Right ventricle myocardium superior (tissue), 1 donor: ENCODE results near the gene NR1H4. TPM values are rescaled to one million over a fixed set of nuclear protein-coding genes. Genes with fewer than 3 reads are reported as not detected.
"Not testable (repeated sequence)": the region's sequence is repeated elsewhere in the genome, so short reads cannot be mapped to it uniquely, and the experiment has no call there.

Source experiments
- ATAC-seq: fragments of 200-7000 bp; cut with Tn5 transposase; one replicate; pipeline ENCODE4 v1.9.1; 2020; ENCODE audit warnings: mild to moderate bottlenecking; ENCODE audit not compliant: poor library complexity
- DNase-seq: peaks from one replicate; pipeline ENCODE4 v3.0.0-alpha.2; 2020
- intact Hi-C: fragments of 100-400 bp; cut with DNase I; formaldehyde crosslinking; loops from one replicate; pipeline ENCODE4 v1.11.2; 2022
- total RNA-seq: library from RNA; stranded (reverse); fragmentation: NEBNext Ultra II Directional; extraction: Animal tissue kit (Norgen Biotek cat#: 25700); gene quantifications from one replicate; pipeline ENCODE4 v1.2.1, GENCODE V29; 2021
- donor health status: DM: no; HTN: yes; CAD: no; lungs with severe emphysema.

NR1H4 gene
- total RNA-seq, 1 donor from 2014 or later = not detected

DNA sequence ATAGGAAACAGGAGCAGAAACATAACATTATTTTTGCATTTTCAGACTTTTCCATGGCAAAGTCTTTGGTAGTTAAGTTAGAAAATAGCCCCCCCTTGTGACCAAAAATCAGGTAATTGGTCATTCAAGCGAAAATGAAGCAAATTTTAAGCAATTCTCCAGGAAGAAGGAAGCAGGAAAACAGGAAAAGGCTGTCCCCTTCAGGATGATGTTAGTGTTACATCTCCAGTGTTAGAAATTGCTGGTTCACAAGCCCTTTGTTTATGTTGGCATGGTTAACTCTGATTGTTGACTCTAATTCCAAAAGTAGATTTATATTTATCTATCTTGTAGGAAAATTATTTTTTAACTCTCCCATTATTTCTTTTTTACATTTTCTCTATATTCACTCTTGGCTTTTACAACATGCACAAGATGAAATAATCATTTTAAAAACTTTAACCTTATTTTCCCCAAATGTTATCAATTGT, 81.0 kb downstream of the NR1H4 start:
- DNase-seq = no peak
- peak; percentile 89 for ATAC-seq
- intact Hi-C loops = loop anchor here (10.0 kb wide), 2 partner anchors 210 to 320 kb away; no protein-coding TSS in a partner anchor

DNA sequence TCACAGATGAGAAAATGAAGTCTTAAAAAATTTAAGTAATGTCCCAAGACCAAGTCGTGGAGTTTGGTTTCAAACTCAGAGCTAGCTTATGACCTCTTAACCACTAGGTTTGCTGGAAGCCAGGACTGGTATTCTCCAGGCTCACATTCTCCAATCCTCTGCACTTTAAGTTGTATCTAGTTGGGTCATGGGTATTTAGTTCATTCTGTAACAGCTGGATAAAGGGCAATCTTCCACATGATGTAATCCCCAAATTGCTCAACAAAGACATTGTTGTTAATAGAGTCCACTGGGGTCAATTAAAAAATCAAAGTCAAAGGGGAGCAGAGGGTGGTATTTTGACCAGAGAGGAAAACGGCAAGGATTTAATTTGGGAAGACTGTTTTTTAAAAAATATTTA, 82.1 kb downstream of the NR1H4 start:
- DNase-seq = no peak
- intact Hi-C loops = loop anchor here (10.0 kb wide), 2 partner anchors 211 to 321 kb away; no protein-coding TSS in a partner anchor

DNA sequence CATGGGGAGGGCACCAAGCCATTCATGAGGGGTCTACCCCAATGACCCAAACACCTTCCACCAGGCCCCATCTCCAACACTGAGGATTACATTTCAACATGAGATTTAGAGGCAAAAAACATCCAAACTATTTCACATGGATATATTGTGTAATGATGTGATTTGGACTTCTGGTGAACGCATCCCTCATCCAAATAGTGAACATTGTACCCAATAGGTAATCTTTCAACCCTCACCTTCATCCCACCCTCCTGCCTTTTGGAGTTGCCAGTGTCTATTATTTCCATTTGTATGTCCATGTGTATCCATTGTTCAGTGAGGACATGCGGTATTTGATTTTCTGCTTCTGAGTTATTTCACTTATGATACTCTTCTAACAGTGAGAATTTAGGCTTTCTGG, 83.7 kb downstream of the NR1H4 start:
- no peak for DNase-seq
- intact Hi-C loops = loop anchor here (10.0 kb wide), 2 partner anchors 213 to 323 kb away; no protein-coding TSS in a partner anchor

More for the DNA sequence above, 82.1 kb downstream of the NR1H4 start:
- ATAC-seq = peak; percentile 90

DNA sequence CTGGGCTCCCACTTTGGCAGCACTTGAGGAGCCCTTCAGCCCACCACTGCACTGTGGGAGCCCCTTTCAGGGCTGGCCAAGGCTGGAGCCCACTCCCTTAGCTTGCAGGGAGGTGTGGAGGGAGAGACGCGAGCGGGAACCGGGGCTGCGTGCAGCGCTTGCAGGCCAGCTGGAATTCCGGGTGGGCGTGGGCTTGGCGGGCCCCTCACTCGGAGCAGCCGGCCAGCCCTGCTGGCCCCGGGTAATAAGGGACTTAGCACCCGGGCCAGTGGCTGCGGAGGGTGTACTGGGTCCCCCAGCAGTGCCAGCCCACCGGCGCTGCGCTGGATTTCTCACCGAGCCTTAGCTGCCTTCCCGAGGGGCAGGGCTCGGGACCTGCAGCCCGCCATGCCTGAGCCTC, 85.6 kb downstream of the NR1H4 start:
- intact Hi-C loops = loop anchor here (10.0 kb wide), 2 partner anchors 214 to 324 kb away; no protein-coding TSS in a partner anchor
- DNase-seq, ATAC-seq: not testable (repeated sequence)

More for the DNA sequence above, 83.7 kb downstream of the NR1H4 start:
- ATAC-seq = no peak

DNA sequence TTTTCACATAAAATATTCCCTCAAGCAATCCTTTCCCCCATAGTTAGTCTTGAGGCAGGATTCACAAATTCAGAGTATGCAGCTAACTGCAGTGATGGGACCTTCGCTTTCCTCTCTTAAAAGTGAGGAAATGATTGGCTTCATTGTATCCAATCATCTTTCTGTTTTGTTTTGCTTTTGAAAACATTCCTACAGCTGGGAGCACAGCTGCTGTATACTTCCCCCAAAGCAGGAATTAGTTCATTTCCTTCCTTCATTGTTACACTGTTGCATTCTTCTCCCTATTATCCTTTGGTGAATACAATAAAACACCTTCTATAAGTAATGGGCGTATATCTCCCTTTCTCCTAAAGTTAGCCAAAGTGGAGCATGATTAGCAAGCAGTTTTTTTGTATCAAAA, 90.4 kb downstream of the NR1H4 start:
- DNase-seq (no peak), ATAC-seq (peak; percentile 55)
- intact Hi-C loops = no loop called here

DNA sequence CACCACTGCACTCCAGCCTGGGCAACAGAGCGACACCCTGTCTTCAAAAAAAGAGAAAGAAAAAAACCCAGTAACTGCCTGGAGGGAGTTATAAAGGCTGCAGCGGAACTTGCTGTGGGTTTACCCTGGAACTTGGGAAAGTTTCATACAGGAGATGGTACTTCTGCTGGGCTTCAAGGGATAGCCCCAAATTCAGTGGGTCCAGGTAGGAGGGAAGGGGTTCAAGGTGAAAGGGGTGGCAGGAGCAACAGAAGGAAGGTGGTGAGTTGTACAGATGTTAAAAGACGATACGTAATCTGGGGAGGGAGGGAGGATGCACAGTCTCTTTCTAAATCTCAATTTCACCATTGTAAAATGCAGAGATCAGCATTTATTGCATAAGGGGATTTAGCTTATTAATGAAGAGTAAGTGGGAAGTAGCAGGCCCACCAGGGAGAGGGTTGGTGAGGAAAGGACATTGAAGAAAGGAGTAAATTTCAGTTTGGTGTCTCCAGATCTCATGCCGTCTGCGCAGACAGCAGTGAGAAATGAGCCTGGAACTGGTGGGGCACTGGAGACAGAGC, 91.3 kb downstream of the NR1H4 start:
- DNase-seq (no peak), ATAC-seq (no peak)
- intact Hi-C loops = no loop called here

DNA sequence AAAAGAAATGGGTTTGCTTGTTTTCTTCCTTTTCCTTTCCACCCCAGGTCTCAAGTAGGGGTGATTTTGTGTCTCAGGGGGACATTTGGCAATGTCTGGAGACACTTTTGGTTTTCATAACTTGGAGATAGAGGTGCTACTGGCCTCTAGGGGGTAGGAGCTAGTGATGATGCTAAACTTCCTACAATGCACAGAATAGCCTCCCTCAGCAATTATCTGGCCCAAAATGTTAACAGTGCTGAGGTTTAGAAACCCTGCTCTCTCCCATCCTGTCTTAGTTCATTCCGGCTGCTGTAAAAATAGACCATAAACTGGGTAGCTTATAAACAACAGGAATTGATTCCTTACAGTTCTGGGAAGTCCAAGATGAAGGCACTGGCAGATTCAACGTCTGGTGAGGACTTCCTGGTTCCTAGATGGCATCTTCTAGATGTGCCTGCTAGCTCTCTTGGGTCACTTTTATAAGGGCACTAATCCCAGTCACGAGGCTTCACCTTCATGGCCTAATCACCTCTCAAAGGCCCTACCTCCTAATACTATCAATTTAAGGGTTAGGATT, 92.4 kb downstream of the NR1H4 start:
- intact Hi-C loops = no loop called here
- no peak for DNase-seq
- ATAC-seq = peak; percentile 52

DNA sequence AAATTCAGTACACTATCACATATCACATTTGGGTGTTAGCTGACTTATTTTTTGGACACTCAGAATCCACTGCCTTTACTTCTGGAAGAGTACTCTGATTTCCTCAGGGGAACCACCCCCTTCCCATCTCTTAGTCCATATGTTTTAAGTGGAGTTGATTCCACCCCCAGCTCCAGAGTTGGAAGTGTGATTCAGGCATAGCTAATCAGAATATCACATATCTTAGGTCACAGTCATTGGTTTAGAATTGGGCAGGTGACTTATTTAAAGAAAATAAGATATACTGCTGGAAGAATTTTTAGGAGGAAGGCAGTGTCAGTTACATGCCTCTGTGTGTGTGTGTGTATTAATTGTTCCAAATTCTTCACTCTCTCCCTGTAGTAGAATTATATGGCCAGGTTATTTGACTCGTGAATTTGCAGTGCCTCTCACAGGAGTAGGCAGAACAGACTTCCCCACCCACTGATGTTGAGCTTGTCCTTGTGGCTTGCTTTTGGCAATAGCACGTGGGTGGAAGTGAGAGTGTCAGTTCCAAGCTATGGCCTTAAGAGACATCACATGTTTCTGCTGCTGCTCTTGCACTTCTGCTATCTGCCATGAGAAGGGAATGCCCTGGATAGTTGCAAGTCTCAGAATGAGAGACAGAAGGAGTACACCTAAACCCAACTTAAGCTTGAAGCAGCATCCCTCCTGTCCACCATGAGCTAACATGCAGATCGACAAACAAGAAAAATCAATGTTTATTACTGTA, 93.4 kb downstream of the NR1H4 start:
- intact Hi-C loops = no loop called here
- no peak for DNase-seq

DNA sequence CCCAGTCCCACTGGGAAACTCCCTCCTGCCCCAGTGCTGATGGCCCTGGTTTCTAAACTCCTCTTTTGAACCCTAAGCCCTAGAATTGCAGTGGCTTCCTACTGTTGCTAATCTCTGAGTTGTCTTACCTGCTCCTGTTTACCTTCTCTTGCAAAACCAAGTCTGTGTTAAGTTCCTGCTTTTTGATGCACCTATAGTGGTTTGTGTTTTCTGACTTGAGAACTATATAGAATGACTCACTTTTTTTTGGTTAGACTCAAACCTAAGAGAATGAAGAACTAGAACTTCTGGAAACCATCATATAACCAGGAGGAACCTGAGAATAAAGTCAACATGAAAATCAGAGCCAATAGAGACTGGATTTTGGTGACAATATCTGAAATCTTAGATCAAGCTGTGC, 94.3 kb downstream of the NR1H4 start:
- ATAC-seq (no peak), DNase-seq (no peak)
- intact Hi-C loops = no loop called here

More for the DNA sequence above, 93.4 kb downstream of the NR1H4 start:
- ATAC-seq = peak; percentile 81

DNA sequence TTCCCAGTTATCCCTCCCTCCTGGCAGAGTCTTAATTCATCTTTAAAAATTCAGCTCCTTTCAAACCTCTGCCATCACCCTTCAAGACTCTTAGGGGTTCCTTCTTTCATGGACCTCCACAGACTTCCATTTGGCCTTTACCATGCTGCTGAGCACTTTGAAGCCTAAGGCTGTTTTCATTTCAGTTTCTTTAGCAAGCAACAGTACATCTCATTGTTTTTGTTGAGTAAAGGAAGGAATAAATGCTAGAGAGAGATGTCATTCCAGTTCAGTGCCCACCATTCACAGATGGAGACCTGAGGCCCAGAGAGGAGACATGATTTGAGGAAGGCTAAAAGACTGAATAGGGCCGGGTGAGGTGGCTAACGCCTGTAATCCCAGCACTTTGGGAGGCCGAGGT, 98.5 kb downstream of the NR1H4 start:
- intact Hi-C loops = no loop called here
- ATAC-seq = no peak
- no peak for DNase-seq

DNA sequence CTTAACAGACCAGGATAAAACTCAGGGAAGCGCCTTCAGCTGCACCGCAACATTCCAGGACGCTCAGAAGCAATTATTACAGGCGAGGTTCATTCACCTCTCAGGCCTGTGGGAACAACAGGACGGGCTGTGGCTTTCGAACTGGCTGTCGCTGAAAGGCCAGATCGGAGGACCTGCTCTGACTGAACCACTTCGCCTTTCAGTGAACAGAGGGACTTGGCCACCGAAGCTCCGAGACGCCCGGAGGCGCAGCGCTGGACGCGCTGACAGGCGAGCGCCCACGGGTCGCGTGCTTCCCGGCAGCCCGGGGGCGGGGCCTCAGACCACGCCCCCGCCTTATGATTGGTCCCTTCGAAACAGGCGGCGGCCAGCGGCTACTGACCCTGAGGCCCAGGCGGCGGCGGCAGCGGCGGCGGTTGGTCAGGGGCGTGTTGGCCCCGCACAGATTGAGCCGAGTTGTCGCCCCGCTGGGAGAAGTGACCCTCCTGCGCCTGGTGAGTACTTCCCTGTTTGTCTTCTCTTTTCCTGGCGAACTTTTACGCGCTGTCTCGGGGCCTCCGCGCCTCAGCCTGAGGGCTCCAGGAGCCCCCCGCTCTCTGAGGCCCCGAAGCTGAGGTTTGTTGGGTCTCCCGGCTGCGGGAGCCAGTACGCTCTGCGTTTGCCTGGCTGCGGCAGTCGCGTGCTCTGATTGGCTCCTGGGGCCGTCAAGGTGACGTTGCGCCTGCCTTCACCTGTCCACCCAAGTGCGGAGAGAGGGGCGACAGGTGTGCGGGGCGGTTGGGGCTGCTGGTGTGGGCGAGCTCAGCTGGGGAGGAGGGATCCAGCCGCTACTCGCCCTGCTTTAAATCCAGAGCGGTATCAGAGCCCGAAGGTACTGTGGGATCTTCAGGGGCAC, 99.9 kb downstream of the NR1H4 start, which contains the start of gene GAS2L3:
Gene GAS2L3, plus strand, starts transcription at position 393 of the 895 bp plus-strand sequence. CDS start 21,221 bp downstream, outside the sequence.
- intact Hi-C loops = no loop called here
- peak; percentile 100 for ATAC-seq
- DNase-seq = peak; percentile 96

DNA sequence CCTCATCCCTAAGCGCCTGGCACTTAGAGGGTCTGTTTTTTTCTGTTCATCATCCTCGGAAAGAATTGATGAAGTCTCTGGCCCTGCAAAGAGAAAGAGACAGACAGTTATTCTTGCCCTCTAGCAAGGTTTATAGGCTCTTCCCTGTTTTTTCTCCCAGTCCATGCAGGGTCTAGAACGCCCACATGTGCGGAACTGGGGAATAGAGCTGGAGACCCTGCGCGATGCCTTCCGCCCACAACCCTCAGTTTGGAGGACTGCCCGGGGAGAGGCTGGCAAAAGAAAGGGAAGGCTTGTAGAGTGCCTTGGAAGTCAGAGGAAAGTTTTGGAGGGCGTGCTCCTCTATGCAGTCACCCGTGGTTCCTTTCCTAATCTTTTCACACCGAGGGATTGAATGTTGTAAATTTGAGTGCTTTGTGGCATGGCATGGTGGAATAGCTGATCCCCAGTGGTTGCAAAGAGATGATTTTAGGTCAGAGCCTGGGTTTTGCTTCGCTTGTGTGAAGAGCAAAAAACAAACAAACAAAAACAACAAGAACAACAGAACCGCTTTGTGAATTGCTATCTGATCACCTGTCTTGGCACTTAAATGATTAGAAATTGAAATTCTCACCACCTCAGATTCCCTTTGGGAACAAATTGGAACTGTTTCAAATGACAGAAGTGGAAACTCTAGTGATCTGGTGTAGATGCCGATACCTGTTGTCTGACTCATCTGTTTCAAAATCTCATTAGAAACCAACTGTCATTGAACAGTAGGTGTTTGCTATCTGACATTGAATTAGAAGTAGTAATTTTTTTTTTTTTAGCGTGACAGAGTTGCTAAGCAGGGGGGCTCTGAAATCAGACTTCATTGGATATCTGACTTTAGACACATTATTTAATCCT, 100.8 kb downstream of the NR1H4 start:
- intact Hi-C loops = no loop called here
- no peak for DNase-seq
- peak; percentile 44 for ATAC-seq

DNA sequence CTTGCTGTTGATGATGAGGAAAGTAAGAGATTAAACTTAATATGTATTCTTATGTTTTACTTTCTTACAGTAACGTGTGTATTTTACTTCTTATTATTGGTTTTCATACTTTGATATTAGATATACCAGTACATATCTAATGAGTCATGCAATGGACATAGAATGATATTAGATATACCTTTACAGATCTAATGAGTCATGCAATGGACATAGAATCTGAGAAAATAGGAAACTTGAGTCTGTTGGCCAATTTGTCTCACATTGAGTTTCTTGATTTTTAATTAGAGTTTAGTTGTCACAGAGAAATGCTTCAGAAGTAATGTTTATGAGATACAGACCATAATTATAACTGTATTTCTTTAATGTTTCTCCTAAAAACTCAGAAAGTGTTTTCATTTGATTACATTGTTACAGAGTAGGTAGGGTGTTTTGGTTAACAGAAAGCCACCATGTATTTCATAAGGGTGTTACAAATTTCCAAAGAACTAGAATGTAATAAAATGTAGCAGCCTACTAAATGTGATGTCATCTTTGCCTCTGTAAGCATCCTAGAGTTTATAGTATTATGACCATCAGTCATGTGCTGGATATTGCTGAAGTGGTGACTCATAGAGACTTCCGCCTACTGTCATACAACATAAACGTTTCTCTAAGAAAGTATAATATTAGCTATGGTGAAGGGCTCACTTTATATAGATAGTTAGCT, 102.8 kb downstream of the NR1H4 start:
- intact Hi-C loops = no loop called here
- ATAC-seq (no peak), DNase-seq (no peak)

DNA sequence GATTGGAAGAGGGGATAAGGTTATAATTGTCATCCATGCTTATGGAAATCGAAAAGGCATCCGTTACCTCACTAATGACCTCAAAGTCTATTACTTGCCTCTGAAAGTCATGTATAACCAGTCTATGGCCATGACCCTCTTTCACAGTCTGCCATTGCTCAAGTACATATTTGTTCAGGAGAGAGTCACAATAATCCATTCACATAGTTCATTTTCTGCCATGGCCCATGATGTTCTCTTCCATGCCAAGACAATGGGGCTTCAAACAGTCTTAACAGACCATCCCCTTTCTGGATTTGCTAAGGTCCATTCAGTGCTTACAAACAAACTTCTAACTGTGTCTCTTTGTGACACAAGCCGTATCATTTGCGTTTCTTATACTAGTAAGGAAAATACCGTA, 105.3 kb downstream of the NR1H4 start:
- intact Hi-C loops = no loop called here
- DNase-seq = no peak
- ATAC-seq = no peak

DNA sequence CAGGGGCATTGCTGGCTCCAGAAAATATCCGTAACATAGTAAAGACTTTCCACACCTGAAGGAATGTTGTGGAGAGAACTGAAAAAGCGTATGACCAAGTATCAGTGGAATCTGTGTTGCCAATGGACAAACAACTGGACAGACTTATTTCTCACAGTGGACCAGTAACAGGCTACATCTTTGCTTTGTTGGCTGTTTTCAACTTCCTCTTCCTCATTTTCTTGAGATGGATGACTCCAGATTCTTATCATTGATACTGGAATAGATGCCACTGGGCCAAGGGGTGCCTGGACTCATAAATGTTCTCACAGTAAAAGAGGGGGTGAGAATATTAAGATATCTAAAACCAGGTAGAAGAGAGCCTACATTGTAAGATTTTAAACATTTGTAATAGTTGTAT, 106.2 kb downstream of the NR1H4 start:
- intact Hi-C loops = no loop called here
- no peak for ATAC-seq

DNA sequence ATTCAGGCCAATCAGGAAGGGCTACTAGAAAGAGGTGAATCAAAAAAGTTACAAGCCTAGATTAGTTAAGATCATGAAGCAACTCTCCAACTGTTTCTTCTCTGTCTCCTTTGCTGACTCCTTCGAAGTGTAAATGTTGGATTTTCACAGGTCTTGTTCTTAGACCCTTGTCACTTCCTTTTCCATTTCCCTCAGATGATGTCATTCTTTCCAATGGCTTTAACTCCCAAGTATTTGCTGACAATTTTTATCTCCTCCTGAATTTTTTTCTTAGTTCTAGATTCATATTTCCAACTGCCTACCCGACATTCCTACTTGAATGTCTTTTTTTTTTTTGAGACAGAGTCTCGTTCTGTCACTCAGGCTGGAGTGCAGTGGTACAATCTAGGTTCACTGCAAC, 110.6 kb downstream of the NR1H4 start:
- ATAC-seq = no peak
- no peak for DNase-seq
- intact Hi-C loops = no loop called here

More for the DNA sequence above, 106.2 kb downstream of the NR1H4 start:
- no peak for DNase-seq

DNA sequence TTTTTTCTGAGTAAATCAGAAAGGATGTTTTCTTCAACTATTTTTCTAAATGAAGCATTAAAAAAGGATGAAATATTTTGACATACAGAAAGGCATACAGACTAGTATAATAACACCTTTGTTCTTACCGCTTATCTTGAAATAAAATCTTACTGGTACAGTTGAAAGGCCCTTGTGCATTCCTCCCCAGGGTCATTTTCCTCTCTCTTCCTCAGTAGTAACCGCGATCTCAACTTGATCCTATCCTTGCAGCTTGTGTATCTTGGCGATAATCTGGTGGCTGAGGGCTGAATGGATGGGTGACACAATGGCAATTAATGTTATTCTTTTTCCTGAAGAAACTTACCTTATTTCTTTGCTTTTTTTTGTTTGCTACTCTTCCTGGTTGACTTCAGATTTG, 118.3 kb downstream of the NR1H4 start:
- DNase-seq (no peak), ATAC-seq (no peak)

More for the DNA sequence above, 118.3 kb downstream of the NR1H4 start:
- intact Hi-C loops = no loop called here
